Lung (tissue), 12 donors: ENCODE data around the gene ACAD8. TPM values are rescaled to one million over a fixed set of nuclear protein-coding genes. Genes with fewer than 3 reads are reported as not detected.

Source experiments
- ATAC-seq: fragments of 200-7000 bp; cut with Tn5 transposase; one replicate; pipeline ENCODE4 v1.9.1; 2020; ENCODE audit warnings: moderate number of reproducible peaks; ENCODE audit not compliant: insufficient read depth, low FRiP score
- DNase-seq, 3 donors: peaks; one replicate each; pipeline ENCODE4 v3.0.0-alpha.2; 2013 to 2017
- H3K27ac ChIP-seq, 2 donors: one replicate each; pipeline ENCODE4 v1.5.1; 2013; ENCODE audit warnings: mild to moderate bottlenecking in 2 of 2, moderate library complexity in 2 of 2, control low read depth in 1 of 2, inconsistent platforms in 1 of 2, low read depth in 1 of 2, low read length in 1 of 2
- H3K27me3 ChIP-seq, 3 donors: one replicate each; pipeline ENCODE4 v1.5.1; 2013; ENCODE audit warnings: low read length in 2 of 3; ENCODE audit not compliant: control insufficient read depth in 3 of 3, insufficient read depth in 3 of 3
- H3K36me3 ChIP-seq, 4 donors: one replicate each; pipeline ENCODE4 v1.5.1; 2013; ENCODE audit warnings: low read length in 4 of 4, mild to moderate bottlenecking in 1 of 4, moderate library complexity in 1 of 4; ENCODE audit not compliant: control insufficient read depth in 4 of 4, insufficient read depth in 4 of 4
- H3K4me1 ChIP-seq, 5 donors: one replicate each; pipeline ENCODE4 v1.5.1; 2013; ENCODE audit warnings: low read length in 5 of 5, mild to moderate bottlenecking in 2 of 5, moderate library complexity in 1 of 5; ENCODE audit not compliant: control insufficient read depth in 5 of 5, insufficient read depth in 5 of 5
- H3K4me3 ChIP-seq: one replicate; pipeline ENCODE4 v1.5.1; 2013; ENCODE audit warnings: mild to moderate bottlenecking, control low read depth, moderate library complexity
- H3K9ac ChIP-seq, 2 donors: one replicate each; pipeline ENCODE4 v1.5.1; 2013; ENCODE audit warnings: low read length in 2 of 2, control low read depth in 1 of 2; ENCODE audit not compliant: insufficient read depth in 1 of 2
- H3K9me3 ChIP-seq, 4 donors: one replicate each; pipeline ENCODE4 v1.5.1; 2013; ENCODE audit warnings: low read length in 3 of 4, mild to moderate bottlenecking in 1 of 4, moderate library complexity in 1 of 4; ENCODE audit not compliant: control insufficient read depth in 4 of 4, insufficient read depth in 3 of 4
- CTCF ChIP-seq: IDR thresholded peaks from 2 replicates; pipeline ENCODE4 v1.5.1; 2012; ENCODE audit warnings: mild to moderate bottlenecking; ENCODE audit errors: control extremely low read depth, extremely low read depth
- WGBS, 2 donors: extraction: QIAGEN DNeasy Blood & Tissue Kit; methylation state at CpG; one replicate each; pipeline ENCODE4 v1.1.7; 2013; 5-methylcytosine and 5-hydroxymethylcytosine counted together
- polyA plus RNA-seq, 2 donors: library from polyadenylated mRNA; stranded (reverse); fragments of 200-250 nt; gene quantifications; one replicate each; pipeline ENCODE4 v1.2.1, GENCODE V29; 2013
- total RNA-seq, 2 donors: library from RNA; depleted of rRNA in 1 of 2; stranded (reverse); fragments of >200 nt in 1 of 2; gene quantifications; one replicate each; pipeline ENCODE4 v1.2.1, GENCODE V29; 2014 to 2021
- donor health status: control.
- donor health status: control.
- donor health status: Bipolar disorder and iron deficiency.
- donor health status: healthy.
- donor health status: DM: yes; HTN: yes; CAD: no.

Gene ACAD8
- total and polyA plus RNA-seq, 4 donors, result 24.7 to 36.3 (median 30.0) TPM

GRCh38 chr11:134235399-134235798 is 18.0 kb upstream of the ACAD8 start:
- WGBS, 2 donors, result 87 to 96% methylated on average over 3 of the region's 3 CpGs
- H3K36me3 ChIP-seq, result peaks cover 2 to 27% (median 17%) of the 10 kb centered on the region in 4 donors
- ATAC-seq, result no peak

GRCh38 chr11:134236834-134237556 is 16.4 kb upstream of the ACAD8 start:
- peaks cover 3 to 31% (median 23%) of the 10 kb centered on the region in 4 donors for H3K36me3 ChIP-seq
- H3K27ac ChIP-seq, result no peak overlapping the region
- no peak for ATAC-seq

More at GRCh38 chr11:134235399-134235798, 18.0 kb upstream of the ACAD8 start:
- Histone ChIP-seq H3K27ac (no peak overlapping the region), H3K9ac (no peak overlapping the region), H3K9me3 (no peaks in the 10 kb centered on the region), H3K27me3 (no peaks in the 10 kb centered on the region), H3K4me1 (peaks cover 0 to 7% (median 0%) of the 10 kb centered on the region in 5 donors), H3K4me3 (no peak overlapping the region)
- TF ChIP-seq CTCF, result no peak
- DNase-seq, result no peak

GRCh38 chr11:134237557-134237922 is 15.8 kb upstream of the ACAD8 start:
- ATAC-seq (no peak), DNase-seq (no peak)
- peaks cover 3 to 36% (median 27%) of the 10 kb centered on the region in 4 donors for H3K36me3 ChIP-seq
- H3K27ac ChIP-seq, result no peak overlapping the region
- no peak overlapping the region for H3K9ac ChIP-seq
- 82 to 90% methylated on average over 11 of the region's 11 CpGs for WGBS, 2 donors
- H3K9me3 ChIP-seq, result no peaks in the 10 kb centered on the region
- no peak overlapping the region for H3K4me3 ChIP-seq
- H3K4me1 ChIP-seq, result peaks cover 0 to 4% (median 0%) of the 10 kb centered on the region in 5 donors
- no peaks in the 10 kb centered on the region for H3K27me3 ChIP-seq
- TF ChIP-seq CTCF, result no peak

More at GRCh38 chr11:134236834-134237556, 16.4 kb upstream of the ACAD8 start:
- 88 to 92% methylated on average over 7 of the region's 7 CpGs for WGBS, 2 donors
- no peaks in the 10 kb centered on the region for H3K27me3 ChIP-seq
- no peak for DNase-seq
- TF ChIP-seq CTCF, result no peak
- peaks cover 0 to 4% (median 0%) of the 10 kb centered on the region in 5 donors for H3K4me1 ChIP-seq
- no peak overlapping the region for H3K4me3 ChIP-seq
- H3K9ac ChIP-seq, result no peak overlapping the region
- H3K9me3 ChIP-seq, result no peaks in the 10 kb centered on the region
